Measurements from ENCODE around the gene PLAA.

GRCh38 chr9:26882154-26882553 is 64.9 kb downstream of the PLAA start:
- no peak for TF ChIP-seq CTCF (conservative IDR thresholded peaks at IDR 0.05)
- TF ChIP-seq EZH2 (IDR thresholded peaks at IDR 0.05; ENCODE audit: low read depth), result no peak
